GM12878 (cell line): ENCODE measurements around the gene RBM6.

Source experiments
- BMI1 ChIP-seq: fragments of 450-650 bp; IDR thresholded peaks from 2 replicates; pipeline ENCODE4 v1.6.1; 2016; ENCODE audit warnings: mild to moderate bottlenecking, moderate library complexity, borderline replicate concordance
- CTCF ChIP-seq, 3 experiments: IDR thresholded peaks in 2 of 3; conservative IDR thresholded peaks in 1 of 3; 2 replicates each; pipeline ENCODE4 v1.5.1; 2011; ENCODE audit warnings: low read depth in 3 of 3, low read length in 3 of 3, mild to moderate bottlenecking in 3 of 3, control low read depth in 2 of 3, moderate library complexity in 2 of 3, inconsistent platforms in 1 of 3, mixed read lengths in 1 of 3; ENCODE audit not compliant: control insufficient read depth in 2 of 3, insufficient read depth in 1 of 3; ENCODE audit errors: extremely low read depth in 1 of 3
- SUZ12 ChIP-seq: fragments of 200-600 bp; sonication (generic); IDR thresholded peaks from one replicate; pipeline ENCODE4 v1.6.1; 2018; ENCODE audit warnings: antibody characterized with exemption, mild to moderate bottlenecking; ENCODE audit not compliant: unreplicated experiment
- TF ChIP-seq, protein P1 (sequence below): fragments of 450-650 bp; formaldehyde crosslinking; IDR thresholded peaks from 2 replicates; pipeline ENCODE4 v1.5.0; 2022; ENCODE audit warnings: mild to moderate bottlenecking, missing genetic modification characterization

GRCh38 chr3:50100956-50101845, 161.3 kb downstream of the RBM6 start:
- TF ChIP-seq, protein P1, sequence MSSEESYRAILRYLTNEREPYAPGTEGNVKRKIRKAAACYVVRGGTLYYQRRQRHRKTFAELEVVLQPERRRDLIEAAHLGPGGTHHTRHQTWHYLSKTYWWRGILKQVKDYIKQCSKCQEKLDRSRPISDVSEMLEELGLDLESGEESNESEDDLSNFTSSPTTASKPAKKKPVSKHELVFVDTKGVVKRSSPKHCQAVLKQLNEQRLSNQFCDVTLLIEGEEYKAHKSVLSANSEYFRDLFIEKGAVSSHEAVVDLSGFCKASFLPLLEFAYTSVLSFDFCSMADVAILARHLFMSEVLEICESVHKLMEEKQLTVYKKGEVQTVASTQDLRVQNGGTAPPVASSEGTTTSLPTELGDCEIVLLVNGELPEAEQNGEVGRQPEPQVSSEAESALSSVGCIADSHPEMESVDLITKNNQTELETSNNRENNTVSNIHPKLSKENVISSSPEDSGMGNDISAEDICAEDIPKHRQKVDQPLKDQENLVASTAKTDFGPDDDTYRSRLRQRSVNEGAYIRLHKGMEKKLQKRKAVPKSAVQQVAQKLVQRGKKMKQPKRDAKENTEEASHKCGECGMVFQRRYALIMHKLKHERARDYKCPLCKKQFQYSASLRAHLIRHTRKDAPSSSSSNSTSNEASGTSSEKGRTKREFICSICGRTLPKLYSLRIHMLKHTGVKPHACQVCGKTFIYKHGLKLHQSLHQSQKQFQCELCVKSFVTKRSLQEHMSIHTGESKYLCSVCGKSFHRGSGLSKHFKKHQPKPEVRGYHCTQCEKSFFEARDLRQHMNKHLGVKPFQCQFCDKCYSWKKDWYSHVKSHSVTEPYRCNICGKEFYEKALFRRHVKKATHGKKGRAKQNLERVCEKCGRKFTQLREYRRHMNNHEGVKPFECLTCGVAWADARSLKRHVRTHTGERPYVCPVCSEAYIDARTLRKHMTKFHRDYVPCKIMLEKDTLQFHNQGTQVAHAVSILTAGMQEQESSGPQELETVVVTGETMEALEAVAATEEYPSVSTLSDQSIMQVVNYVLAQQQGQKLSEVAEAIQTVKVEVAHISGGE: no peak
- TF ChIP-seq BMI1 (no peak), SUZ12 (no peak), CTCF (IDR thresholded peaks at IDR 0.05 in 2 of 3, conservative IDR thresholded peaks at IDR 0.05 in 1 of 3; ENCODE audit: control insufficient read depth in 2 of 3, extremely low read depth in 1 of 3, insufficient read depth in 1 of 3, low read depth in 3 of 3, low read length in 3 of 3) (no peak)
